Stimulated activated CD8-positive, alpha-beta memory T cell treated with anti-CD3 and anti-CD28 coated beads, Interleukin-7, amount 100 ng/mL, for 4 hours (primary cell): ENCODE results near the gene DRC3.
"Not testable (repeated sequence)": the region's sequence is repeated elsewhere in the genome, so short reads cannot be mapped to it uniquely, and the experiment has no call there.

Experiments used
- DNase-seq, 2 donors: peaks; one replicate each; pipeline ENCODE4 v3.0.0-alpha.2; 2020; ENCODE audit warnings: low read depth in 2 of 2

Gene DRC3

GRCh38 chr17:17994271-17995069 lies 21.8 kb downstream of the DRC3 start:
- no peak for DNase-seq

DNA sequence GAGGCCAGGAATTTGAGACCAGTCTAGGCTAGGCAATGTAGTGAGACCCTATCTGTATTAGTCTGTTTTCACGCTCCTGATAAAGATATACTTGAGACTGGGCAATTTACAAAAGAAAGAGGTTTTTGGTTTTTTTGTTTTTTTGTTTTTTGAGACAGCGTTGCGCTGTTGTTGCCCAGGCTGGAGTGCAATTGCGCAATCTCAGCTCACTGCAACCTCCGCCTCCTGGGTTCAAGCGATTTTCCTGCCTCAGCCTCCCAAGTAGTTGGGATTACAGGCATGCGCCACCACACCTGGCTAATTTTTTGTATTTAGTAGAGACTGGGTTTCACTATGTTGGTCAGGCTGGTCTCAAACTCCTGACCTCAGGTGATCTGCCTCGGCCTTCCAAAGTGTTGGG lies 23.2 kb downstream of the DRC3 start:
- not testable (repeated sequence) for DNase-seq

GRCh38 chr17:17998934-17999333 lies 26.3 kb downstream of the DRC3 start:
- no peak for DNase-seq

DNA sequence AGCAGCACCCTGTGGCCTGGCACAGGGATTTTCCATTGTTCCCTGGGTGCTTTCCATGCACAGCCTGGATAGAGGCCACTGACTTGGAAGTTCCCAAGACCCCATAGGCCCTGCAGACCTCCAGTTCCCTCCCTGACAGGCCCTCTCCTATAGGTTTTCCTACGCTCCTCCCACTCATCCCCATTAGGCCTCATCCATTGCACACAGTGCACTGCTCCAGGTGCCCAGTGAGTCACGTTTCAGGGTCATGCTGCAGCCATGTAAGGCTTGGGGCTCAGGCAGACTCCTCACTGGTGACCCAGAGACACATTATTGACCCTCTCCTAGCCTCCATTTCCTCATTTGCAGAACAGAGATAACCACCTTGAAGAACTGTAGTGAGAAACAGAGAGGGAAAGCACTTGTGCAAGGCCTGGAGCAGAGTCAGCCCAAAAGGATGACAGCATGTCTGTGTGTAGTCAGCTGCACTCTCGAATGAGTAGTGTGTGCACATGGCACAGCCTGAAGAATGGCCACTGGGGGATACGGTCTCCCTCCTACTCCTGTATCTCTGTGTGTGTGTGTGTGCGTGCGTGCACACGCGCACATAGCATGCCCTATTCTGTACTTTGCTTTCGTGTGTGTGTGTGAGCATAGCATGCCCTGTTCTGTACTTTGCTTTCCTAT lies 26.8 kb downstream of the DRC3 start:
- DNase-seq, result no peak

- no peak for DNase-seq
Measured at GRCh38 chr17:18000030-18000408, 27.4 kb downstream of the DRC3 start.

GRCh38 chr17:18002171-18002570 lies 29.5 kb downstream of the DRC3 start:
- no peak for DNase-seq

GRCh38 chr17:18004345-18004744 lies 31.7 kb downstream of the DRC3 start:
- no peak for DNase-seq

DNA sequence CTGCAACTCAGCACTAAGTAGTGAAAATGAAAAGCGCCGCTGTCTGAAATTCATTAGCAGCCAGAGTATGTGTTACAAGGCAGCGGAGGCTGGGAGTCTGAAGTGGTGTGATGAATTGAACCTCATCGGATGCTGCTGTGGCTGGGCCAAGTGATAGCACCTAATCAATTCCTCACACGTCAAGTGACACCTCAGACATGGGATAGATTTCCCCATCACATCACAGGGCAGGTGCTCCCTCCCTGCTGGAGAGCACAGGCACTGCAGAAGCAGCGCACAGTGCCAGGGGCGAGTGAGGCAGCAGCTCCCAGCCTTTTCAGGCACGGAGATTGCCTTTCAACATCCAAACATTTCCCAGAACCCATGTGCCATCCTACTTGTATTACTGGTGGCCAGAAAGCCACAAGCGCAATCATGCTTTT lies 32.2 kb downstream of the DRC3 start:
- no peak for DNase-seq

DNA sequence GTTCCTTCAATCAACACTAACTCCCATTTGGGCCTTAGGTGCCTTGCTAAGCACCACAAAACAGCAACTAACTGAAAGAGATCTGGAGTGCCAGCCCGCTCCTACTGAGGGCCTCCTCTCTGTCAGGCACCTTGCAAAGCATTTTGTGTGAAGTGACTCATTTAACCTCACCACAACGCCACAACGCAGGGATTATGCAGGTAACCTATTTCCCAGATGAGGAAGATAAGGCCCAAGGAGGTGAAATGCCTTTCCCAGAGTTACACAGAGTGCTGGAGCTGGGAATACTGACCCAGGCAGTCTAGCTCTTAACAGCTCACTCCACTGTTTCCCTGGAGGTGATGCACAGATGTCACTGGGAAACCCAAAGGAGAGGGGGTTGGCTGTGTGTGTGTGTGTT lies 32.8 kb downstream of the DRC3 start:
- no peak for DNase-seq

- no peak for DNase-seq
Measured at GRCh38 chr17:18006495-18007239, 34.0 kb downstream of the DRC3 start.

DNA sequence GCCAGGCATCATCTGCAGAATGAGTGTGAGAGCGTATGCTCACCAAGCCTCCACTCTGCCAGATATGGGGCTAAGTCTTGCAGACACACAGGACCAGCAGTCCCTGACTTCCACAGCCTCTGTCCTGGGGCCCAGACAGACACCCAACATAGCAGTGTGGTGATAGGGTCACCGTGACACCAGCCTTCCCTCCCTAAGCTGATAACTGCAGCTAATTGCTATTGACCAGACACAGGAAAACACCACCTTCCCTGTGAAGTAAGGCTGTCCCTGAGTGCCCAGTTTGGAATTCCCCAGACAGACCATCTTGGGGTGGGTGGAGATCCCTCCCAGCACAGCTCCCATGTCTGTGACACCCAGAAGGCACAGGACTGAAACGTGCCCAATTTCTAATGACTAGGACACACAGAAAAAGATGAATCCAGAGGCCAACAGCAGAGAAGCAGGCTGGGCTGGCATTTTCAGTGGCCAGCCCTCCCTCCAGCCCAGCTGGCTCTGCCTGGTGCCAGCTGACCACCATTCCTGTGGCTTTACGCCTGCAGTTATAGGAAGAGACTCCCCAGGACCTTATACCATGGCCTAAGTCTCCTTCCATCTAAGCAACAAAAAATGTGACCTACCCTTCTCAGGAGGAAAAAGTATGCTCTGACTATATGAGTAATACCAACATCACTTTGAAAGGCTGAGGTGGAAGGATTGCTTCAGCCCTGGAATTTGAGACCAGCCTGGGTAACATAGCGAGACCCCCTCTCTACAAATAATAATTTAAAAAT lies 36.0 kb downstream of the DRC3 start:
- DNase-seq, result no peak

DNA sequence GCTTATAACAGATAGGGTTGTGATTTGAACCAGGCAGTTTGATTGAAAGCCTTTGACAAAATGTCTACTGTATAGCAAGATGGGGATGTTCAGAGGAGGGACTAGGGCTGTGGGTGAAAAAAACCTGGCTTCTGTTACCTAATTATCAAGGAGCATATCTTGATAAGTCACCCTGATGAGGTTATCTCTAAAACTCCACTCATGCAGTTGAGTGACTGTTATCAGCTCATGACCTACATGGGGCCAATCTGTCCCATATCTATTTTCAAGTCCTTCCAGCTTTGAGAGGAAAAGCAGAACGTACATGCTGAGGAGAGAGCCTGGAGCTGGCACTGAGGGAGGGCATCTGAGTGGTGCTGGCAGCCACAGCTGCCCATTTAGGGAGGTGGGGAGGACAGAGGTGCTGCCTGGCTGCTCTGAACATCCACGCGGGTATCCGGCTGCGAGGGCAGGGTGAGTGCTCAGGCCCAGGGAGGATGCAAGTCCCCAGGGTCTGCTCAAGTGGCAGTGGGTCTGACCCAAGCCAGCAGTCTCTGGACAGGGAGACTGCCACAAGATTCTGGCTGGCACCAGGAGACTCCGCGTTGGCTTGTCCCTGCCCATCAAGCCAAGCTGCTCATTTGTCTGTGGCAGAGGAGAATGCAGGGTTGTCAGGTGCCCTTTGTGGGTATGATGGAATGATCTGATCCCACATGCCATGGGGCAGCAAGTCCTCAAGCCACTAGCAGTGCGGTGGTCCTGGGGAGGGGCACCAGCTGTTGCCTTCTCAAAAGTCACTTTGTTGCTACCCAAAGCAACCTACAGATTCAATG lies 37.2 kb downstream of the DRC3 start:
- DNase-seq, result no peak

DNA sequence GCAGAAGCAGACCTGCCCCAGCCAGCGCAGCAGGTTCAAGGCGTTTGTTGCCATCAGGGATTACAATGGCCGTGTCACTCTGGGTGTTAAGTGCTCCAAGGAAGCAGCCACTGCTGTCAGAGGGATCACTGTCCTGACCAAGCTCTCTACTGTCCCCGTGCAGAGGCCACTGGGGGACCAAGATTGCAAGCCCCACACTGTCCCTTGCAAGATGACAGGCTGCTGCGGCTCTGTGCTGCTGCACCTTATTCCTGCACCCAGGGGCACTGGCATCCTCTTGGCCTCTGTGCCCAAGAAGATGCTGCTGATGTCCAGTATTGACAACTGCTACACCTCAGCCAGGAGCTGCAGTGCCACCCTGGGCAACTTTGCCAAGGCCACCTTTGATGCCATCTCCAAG lies 38.6 kb downstream of the DRC3 start:
- DNase-seq, result no peak

GRCh38 chr17:18014006-18014405 lies 41.3 kb downstream of the DRC3 start:
- no peak for DNase-seq

- DNase-seq, result no peak
Measured at GRCh38 chr17:18015593-18015992, 42.9 kb downstream of the DRC3 start.

- no peak for DNase-seq
Measured at GRCh38 chr17:18016426-18016825, 43.8 kb downstream of the DRC3 start.

DNA sequence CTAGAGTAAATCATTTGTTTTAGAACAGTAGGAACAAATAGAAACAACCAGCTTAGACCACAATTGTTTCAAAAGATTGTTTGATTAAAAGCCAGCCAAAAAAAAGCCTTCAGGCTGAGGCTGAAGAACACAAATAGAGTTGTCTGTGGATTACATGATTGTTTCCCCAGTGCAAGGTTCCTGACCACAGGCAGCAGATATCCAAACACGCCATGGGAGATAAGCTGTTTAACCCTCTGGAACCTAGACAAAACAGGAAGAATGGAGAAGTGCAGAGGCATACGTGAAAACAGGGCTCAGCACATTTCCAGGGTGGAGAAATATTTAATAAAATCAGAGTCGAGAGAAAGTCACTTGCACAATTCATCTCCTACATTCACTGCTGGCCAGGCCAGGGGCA lies 45.3 kb downstream of the DRC3 start:
- DNase-seq, result no peak

DNA sequence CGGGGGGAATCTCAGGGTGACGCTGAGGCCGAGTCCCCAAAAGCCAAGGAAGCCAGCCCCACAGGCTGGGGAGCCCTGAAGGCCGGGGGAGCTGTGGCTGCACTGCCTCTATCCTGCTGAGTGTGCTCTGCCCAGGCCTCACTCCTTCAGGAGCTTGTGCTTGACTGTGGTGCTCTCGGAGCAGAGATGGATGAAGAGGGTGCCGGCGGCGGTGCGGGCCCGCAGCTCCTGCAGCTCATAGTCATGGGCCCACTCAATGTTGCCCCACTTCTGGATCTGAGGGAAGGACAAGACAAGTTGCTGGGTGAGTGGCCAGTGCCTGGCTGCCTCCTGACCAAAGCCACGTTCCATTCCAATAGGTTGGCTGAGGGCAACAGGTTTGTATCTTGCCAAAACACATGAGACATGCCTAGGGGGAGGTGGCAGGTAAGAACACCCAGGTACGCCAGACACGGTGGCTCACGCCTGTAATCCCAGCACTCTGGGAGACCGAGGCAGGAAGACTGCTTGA lies 45.8 kb downstream of the DRC3 start:
- DNase-seq, result no peak

- no peak for DNase-seq
Measured at GRCh38 chr17:18019838-18020154, 47.1 kb downstream of the DRC3 start.

DNA sequence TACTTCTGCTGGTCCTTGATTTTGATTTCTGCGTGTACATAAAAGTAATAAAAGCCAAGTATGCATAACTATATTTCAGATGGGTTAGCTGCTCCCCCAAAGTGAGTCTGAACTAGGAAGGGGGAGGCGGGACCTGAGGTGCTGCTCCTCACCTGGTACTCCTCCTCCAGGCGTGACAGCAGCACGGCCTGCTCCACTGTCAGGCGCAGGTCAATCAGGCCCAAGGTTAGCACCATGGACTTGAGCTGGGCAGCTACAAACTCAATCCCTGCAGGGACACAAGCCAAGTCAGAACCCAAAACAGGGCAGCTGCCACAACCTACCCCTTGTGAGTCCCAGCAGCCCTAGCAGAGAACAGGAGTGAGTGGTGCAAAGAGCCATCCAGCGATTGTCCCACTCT lies 48.3 kb downstream of the DRC3 start:
- no peak for DNase-seq

- no peak for DNase-seq
Measured at GRCh38 chr17:18021372-18021771, 48.7 kb downstream of the DRC3 start.
